ENCODE results near the gene GFI1B. TPM values are rescaled to one million over a fixed set of nuclear protein-coding genes. Genes with fewer than 3 reads are reported as not detected.
A peak's percentile ranks its signal among the peaks of the same experiment; 100 is the strongest.

The GFI1B gene
- total and polyA plus RNA-seq, 2 of the 13 experiments (the other 11 are each of a cell fraction or from before 2014, with no cell fraction given) = 0.15 to 0.51 TPM

GRCh38 chr9:133030317-133031129, 52.0 kb downstream of the GFI1B start, which contains the start of gene GTF3C5 (continued):
- 0 out of 2 replicates have a peak, but pooled peaks have one; percentile 39 for TF ChIP-seq ZBTB34 (CRISPR knock-in tag; IDR thresholded peaks at IDR 0.05)
- TF ChIP-seq REPIN1 (CRISPR knock-in tag; IDR thresholded peaks at IDR 0.05; ENCODE audit: borderline replicate concordance, low read depth) = peak; percentile 53; the same call in 1 of the 2 replicates
- peak; percentile 82 for TF ChIP-seq ZNF768 (CRISPR knock-in tag; IDR thresholded peaks at IDR 0.05)
- no peak for TF ChIP-seq ZNF180 (CRISPR knock-in tag; IDR thresholded peaks at IDR 0.05; ENCODE audit: borderline replicate concordance, low read depth)
- TF ChIP-seq ZFP36L2 (CRISPR knock-in tag; IDR thresholded peaks at IDR 0.05) = no peak
- TF ChIP-seq TBP (CRISPR knock-in tag; IDR thresholded peaks at IDR 0.05) = no peak
- TF ChIP-seq SAP130 (CRISPR knock-in tag; IDR thresholded peaks at IDR 0.05; ENCODE audit: low read depth) = peak; percentile 89
- TF ChIP-seq PITX1 (CRISPR knock-in tag; IDR thresholded peaks at IDR 0.05) = no peak; the same call in 1 of the 2 replicates
- TF ChIP-seq ZFP36 (IDR thresholded peaks at IDR 0.05; ENCODE audit: borderline replicate concordance, low read depth, low read length, partially characterized antibody) = no peak
- TF ChIP-seq ATRX (CRISPR knock-in tag; IDR thresholded peaks at IDR 0.05; ENCODE audit: borderline replicate concordance) = no peak
- TF ChIP-seq NKX3-1 (CRISPR knock-in tag; IDR thresholded peaks at IDR 0.05) = no peak
- peak; percentile 54; the same call in 1 of the 2 replicates for TF ChIP-seq ISL2 (CRISPR knock-in tag; IDR thresholded peaks at IDR 0.05)
- no peak for TF ChIP-seq NR2F6 (IDR thresholded peaks at IDR 0.05)
- no peak for TF ChIP-seq NR2F6 (CRISPR knock-in tag; IDR thresholded peaks at IDR 0.05)
- no peak for TF ChIP-seq ZNF142 (CRISPR knock-in tag; IDR thresholded peaks at IDR 0.05)
- no peak; the same call in 1 of the 2 replicates for TF ChIP-seq ZNF704 (CRISPR knock-in tag; IDR thresholded peaks at IDR 0.05; ENCODE audit: borderline replicate concordance)
- TF ChIP-seq FOXK2 (IDR thresholded peaks at IDR 0.05) = no peak
- peak; percentile 65; the same call in 1 of the 2 replicates for TF ChIP-seq ZNF232 (CRISPR knock-in tag; IDR thresholded peaks at IDR 0.05; ENCODE audit: borderline replicate concordance)
- TF ChIP-seq MTA3 (CRISPR knock-in tag; IDR thresholded peaks at IDR 0.05) = no peak
- no peak for TF ChIP-seq JUN (CRISPR knock-in tag; IDR thresholded peaks at IDR 0.05)
- TF ChIP-seq ZKSCAN5 (CRISPR knock-in tag; IDR thresholded peaks at IDR 0.05) = no peak; the same call in 1 of the 2 replicates
- TF ChIP-seq STAG1 (CRISPR knock-in tag; IDR thresholded peaks at IDR 0.05) = no peak
- peak; percentile 59; the same call in 1 of the 2 replicates for TF ChIP-seq ZZZ3 (CRISPR knock-in tag; IDR thresholded peaks at IDR 0.05; ENCODE audit: borderline replicate concordance)
- TF ChIP-seq ZNF44 (CRISPR knock-in tag; IDR thresholded peaks at IDR 0.05) = peak; percentile 74; the same call in 1 of the 2 replicates

Measured in HepG2 (cell line).